Stimulated activated CD8-positive, alpha-beta memory T cell treated with anti-CD3 and anti-CD28 coated beads, Interleukin-7, amount 100 ng/mL, for 48 hours (primary cell): ENCODE data around the gene CASQ2.

Source experiments
- DNase-seq, 2 donors: peaks; one replicate each; pipeline ENCODE4 v3.0.0-alpha.2; 2020; ENCODE audit warnings: low read depth in 1 of 2; ENCODE audit errors: extremely low read depth in 1 of 2

The CASQ2 gene

DNA sequence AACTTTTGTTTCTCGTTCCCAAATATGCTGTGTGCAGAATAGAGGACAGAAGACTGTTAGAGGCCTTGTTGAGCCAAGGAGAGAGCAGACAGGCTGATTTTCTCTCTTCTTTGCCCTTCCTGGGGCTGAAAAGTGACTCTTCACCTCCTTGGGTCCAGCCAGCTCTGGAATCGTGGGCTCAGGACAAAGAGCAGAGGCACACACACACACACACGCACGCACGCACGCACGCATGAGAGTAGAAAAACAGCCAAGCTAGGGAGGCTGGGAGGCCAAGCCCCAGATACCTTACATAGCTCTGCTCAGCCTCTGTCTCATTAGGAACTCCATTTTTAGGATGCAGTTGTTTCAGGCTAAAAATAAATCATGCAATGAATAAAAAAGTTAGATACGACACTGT lies at the start of gene CASQ2:
CASQ2 (minus strand) TSS at position 166 of the 400 bp plus-strand sequence. CDS start 173 bp downstream, outside the sequence.
- no peak for DNase-seq

DNA sequence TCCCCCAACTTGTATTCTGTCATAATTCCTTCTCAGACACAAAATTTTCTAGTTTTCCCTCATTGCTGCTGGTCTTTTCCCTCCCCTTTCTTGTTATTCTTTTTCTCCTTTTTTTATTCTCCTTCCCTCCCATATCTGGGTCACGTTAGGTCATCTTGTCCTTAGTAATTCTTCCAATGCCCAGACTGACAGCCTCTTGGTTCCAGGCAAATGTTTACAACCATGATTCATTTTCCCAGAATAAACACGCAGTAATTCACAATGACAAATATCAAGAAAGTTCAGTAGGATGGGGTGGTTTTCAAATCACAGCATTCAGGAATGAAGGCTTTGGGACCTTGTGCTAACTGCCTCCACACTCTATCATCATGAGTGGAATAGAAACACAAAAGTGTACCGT lies 47.2 kb upstream of the CASQ2 start:
- no peak for DNase-seq

DNA sequence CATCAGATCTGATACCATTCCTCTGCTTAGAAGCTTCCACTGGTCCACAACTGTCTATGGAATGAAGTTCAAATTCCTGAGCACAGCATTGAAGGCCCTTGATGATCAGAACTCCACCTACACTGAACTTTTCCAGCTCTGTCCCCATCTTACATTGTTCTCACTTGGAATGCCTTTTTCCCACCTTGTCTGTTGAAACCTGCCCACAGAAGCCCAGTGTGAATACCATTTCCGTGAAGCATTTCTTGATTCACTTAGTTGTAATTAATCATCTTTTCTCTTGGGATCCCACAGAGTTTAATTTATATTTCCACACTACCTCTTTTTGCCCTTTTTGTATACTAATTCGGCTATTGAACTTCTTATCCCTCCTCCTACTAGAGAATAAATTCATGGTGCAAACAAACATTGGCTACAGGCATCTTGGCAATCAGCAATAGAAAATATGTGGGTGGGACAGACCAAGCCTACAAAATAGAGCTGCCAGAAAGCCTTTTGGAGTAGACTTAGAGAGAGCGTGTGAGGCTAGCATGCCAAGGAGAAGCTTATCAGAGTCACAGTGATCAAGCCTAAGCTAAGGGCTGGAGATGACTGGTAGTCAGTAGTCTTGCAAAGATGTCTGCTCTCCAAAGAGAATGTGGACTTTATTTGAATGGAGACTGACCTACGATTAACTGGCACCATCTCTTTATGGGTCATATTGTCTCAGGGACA lies 46.3 kb upstream of the CASQ2 start:
- no peak for DNase-seq

DNA sequence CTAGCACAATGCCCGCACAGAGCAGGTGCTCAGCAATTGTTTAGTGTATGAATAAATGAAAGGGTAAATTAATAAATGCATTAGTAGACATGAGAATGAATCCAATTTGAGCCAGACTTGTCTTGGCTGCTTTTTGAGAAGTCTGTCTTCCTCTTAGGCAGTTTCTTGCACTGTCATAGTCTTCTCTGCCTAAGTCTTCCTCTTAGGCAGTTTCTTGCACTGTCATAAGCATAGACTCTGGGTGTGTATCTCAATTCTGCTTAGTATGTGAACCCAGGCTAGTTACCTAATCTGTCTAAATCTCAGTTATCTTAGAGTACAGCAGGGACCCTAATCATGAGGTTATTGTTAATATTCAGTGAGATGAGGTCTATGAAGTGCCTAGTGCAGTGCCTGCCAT lies 45.2 kb upstream of the CASQ2 start:
- no peak for DNase-seq

DNA sequence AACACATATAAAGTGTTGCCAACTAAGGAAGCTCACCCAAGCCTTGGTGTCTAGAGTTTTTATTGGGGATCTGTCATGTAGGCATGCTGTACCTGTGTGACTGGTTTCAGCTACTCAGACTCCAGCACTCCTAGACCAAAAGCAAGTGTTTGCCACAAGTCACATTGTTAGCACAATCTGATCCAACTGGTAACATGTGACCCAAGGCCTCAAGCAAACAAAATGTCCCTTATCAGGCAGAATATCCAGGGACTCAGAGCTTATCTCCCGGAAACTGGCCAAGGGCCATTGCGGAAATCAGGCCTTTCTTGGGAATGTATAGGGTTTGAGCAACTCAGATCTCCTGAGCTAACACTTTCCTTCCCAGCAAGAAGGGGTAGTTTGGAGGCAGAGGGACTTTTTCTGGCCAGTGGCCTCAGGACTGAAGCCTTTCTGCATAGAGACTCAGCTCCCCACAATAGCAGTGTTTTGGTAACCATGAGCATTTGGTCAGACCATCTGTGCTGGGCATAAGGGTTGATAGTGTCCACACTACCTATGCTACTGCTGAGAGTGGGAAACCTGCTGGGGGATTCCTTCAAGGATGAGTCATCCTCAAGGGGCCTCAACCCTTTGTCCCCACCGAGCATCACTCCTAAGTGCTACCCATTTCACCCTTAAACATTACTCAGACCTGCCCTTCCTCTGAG lies 42.8 kb upstream of the CASQ2 start:
- DNase-seq, result no peak

DNA sequence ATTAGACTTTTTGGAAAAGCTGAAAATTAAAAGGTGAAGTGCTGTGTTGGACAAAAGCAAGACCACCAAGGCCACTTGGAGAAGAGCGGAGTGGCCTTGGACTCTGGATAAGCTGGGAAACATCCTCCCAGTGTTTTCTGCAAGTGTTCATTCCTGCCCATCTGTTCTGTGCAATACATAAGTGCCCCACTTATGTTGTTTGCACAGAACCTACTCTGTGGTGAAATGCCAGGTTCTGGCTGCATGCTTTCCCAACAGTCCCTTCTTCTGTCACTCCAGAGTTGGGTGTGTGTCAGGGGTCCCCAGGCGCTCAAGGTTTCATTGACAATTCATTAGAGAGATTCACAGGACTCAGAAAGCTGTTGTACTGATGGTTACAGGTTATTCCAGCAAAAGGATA lies 42.1 kb upstream of the CASQ2 start:
- no peak for DNase-seq

DNA sequence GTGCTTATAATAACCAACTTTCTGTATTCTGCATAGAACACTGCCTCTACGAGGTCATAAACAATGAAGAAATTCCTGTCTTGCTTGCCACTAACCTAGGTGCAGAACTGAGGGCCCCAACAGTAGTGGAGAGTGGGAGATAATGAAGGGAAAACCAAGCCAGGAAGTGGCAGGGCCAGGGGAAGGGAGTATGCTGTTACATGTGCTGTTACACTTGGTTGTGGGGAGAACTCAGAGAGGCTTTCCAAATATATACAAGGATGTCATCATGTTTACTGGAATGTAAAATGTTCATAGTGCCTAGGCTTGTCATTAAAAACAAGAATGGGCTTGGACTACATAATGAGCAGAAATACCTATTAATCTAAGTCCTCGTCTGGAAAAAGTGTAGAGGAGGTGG lies 41.3 kb upstream of the CASQ2 start:
- DNase-seq, result no peak

DNA sequence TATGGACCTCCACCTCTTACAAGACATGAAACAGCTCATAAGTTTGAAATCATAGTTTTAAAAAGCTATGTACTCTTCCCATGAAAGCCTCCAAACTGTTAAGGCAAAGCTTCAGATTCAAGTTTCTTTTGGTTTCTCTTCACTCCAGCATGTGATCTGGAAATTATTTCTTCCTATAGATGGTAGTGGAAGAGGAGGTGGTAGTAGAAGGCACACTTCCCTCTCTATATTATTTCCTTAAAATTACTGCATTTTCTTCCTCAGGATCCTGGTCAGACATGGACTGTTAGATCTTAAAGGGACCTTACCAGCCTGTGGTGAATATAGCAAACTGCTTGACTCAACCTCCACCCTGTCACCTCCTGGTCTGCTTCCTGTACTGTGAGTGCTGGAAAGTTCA lies 40.6 kb upstream of the CASQ2 start:
- DNase-seq, result no peak

DNA sequence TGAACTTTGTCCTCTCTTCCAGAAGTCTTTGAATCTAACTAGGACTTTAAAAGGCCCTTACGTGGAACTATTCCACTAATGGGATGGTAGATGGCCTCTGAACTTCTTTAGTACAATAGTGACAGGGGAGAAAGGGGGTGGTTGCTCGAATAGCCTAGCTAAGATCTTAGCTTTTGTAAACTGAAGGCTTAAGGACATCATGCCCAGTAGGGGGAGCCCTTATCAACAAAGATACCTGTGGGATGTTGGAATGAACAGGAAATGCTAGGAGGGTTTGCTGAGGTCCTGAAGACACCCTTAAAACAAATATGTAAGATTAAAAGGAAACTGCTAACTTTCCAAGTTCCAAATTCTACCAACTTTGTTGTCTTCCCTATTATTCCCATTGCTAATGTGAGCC lies 39.2 kb upstream of the CASQ2 start:
- peak in 1 of 2 donors; percentile 12 for DNase-seq

DNA sequence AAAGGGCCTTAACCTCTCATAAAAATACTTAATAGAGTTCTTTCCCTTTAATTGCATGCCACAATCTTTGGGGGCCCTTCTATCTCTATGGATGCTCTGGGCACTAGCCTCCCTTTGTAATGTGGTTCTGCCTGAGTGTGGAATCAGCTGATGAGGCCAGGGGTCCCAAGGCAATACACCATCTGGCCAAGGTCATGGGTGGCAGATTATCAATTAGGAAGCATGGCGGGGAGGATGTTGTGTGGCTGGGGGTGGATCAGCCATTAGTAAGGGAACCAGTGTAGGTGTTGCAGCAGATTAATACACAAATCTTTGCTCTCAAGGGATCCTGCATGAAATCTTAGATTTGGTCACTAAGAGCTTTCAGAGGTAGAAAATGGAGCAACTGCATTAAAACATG lies 37.1 kb upstream of the CASQ2 start:
- no peak for DNase-seq

DNA sequence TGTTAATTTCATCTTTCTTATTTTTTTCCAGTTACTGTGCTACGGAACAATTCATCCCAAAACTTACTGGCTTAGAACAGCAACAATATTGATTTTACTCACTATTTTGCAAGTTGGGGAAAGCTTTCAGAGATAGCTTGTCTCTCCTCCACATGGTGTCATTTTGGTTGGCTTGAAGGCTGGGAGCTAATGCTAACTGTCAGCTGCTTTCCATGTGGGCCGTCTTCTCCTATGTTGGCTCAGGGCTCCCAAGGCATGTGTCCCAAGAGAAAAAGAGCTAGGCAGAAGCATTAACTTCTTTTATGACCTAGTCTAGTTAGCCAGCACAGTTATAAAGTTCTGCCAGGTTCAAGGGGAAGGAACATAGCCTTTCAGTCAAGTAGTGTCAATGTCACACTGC lies 33.9 kb upstream of the CASQ2 start:
- no peak for DNase-seq

DNA sequence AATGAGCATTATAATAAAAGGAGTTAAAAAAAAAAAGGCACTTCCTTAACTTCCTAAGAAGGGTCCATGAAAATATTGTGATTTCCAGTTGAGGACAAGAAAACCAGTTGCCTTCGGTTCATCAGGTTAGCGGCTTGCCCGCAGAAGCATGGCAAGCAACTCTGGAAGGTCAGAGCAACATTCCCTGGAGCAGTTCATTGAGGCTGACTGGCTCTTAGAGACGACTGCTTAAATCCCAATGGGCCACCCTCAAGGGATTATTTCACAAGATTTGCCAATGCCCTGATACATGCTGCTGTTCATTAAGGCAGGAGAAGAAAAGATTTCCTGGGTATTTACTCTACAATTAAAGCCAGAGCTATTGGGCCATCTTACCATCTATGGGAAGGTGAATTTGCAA lies 29.0 kb upstream of the CASQ2 start:
- no peak for DNase-seq

DNA sequence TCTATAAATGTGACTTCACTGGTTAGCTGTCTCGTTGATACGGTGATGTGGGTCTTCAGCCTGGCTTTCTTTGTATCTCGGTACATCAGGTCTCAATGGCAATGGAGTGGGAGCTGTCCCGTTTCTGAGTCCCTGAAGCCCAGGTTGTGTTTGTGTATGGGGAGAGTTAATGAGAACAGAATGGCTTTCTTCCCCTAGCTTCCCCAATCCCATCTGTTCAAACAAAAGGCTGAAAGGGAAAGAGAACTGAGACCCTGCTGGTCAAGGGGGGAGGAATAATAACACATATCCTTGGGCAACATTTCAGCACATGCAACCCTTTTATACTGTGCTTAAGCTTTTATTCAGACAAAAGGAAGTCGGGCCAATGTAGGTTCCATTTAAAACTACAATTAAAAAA lies 28.4 kb upstream of the CASQ2 start:
- DNase-seq, result no peak

DNA sequence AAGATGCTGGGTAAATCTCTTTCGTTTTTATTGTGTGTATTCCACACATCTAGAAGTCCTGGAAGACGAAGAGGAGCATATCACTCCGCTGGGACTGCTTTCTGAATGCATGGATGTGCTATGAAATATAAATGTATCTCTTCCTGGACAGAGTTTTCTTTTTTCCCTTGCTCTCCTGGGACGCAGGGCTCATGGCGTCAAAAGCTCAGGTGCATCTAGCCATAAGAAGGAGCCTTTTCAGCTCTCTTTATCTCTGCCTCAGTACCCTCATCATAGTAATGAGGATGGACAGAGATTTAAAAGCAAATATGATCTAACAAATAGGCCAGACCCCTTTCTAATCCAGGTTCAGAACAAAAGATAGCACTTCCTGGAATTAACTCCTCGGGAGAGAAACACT lies 27.5 kb upstream of the CASQ2 start:
- DNase-seq, result no peak

DNA sequence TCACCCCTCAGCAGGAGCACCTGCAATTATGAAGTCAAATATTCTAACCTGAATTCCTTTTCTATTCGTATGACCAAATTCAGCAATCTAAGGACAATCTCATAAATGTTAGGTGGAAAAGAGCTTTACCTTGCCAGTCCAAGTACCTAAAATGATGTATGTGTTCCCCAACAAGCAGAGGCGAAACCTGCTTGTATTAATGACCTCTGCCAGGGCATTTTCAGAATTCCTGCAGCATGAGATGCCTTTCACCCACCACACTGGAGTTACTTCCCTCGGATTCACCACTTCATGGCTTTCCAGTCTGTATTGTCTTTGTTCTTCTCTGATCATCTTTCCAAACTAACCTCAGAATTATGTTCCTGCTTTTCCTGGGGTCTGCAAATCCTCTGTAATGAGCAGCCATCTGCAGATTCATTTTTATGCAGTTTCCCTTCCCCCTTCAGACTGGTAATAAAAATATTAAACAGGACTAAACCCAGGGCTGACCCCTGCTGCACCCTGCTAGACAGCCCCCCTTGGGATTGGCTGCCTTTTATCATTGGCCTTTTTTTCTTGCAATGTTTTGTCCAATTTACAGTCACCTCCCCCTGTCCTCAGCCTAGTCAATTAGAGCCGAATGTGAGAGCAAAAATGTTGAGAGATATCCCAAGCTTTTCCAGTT lies 26.6 kb upstream of the CASQ2 start:
- no peak for DNase-seq

DNA sequence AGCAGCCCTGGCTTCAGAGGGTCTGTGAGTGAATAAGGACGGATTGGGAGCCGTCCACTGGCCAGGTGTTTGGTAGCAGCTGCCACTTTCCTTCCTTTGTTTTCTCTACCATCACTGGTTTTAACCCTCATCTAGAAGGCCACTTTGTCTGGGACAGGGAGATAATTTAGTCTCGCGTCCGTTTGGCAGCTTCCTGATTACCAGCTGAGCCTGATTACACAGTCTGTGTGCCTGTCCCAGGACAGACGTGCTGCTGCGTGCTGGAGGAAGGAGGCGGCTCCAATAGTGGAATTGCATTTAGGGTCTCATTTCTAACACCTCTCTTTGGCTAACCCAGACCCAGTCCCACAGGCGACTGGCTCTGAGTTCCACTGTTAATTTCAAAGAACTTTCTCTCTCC lies 24.6 kb upstream of the CASQ2 start:
- no peak for DNase-seq

DNA sequence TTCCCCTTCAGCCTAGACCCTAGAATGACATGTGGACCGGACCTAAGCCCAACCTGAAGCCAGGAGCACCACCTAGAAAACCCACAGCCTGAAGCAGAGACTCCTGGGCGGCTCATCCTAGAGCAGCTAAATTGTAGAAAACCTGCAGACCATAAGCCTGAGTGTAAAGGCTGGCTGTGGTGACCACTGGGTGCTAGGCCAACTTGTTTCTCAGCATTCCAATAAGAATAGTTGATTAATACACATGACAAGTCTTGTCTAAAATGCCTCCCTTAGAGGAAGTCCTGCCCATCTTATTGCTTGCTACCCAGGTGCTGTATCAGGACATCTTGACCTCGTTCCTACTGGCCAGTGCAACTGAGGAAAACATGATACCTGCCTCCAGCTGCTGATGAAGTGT lies 23.3 kb upstream of the CASQ2 start:
- DNase-seq, result no peak

DNA sequence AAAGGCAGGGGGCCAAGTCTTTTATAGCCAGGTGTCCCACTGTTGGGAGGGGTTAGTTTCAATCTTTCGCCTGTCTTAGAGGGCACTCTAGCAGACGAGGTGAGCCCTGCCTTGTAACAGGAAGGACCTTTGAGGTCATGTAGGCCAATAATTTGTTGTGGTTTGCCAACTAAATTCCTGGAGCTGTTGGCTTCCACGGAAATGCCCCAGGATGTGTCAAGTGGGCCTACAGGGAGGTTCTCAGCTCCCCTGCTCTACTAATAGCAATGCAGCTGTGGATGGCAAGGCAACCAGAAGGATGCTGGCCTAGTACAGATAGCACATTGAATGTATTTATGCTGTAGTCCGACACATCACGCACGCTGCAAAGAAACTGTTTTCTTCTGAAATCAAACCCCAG lies 22.3 kb upstream of the CASQ2 start:
- DNase-seq, result no peak

DNA sequence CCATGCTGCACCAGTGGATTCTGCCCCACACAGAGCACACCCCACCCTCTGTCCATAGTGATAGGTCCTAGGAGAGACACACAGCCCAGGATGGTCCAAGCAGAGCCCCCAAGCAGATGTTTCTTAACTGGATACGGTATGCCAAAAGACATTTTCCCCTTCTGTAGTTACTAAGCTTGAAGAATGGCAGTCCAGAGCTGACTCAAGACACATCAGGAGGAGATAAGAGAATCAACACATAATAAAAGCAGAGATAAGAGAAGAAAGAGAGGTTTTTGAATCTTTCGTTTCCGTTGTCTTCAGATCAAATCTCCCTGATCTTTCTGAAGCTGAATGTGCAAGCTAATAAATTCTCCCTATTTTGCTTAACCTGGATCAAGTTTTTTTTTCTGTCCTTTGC lies 21.8 kb upstream of the CASQ2 start:
- no peak for DNase-seq

DNA sequence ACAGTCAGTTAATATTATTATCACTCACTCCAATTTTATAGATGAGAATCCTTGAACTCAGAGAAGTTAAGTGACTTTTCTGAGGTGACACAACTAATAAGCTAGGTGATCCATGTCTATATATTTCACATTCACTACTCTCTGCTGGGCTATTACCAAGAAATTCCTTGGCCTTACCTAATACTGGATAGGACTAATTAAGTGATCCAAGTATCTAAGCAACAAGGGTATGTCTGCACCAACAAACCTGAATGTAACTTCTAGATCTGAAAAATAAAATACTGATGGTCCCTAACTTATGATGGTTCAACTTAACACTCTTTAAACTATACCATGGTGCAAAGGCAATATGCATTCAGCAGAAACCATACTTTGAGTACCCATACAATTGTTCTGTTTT lies 14.8 kb upstream of the CASQ2 start:
- DNase-seq, result no peak

DNA sequence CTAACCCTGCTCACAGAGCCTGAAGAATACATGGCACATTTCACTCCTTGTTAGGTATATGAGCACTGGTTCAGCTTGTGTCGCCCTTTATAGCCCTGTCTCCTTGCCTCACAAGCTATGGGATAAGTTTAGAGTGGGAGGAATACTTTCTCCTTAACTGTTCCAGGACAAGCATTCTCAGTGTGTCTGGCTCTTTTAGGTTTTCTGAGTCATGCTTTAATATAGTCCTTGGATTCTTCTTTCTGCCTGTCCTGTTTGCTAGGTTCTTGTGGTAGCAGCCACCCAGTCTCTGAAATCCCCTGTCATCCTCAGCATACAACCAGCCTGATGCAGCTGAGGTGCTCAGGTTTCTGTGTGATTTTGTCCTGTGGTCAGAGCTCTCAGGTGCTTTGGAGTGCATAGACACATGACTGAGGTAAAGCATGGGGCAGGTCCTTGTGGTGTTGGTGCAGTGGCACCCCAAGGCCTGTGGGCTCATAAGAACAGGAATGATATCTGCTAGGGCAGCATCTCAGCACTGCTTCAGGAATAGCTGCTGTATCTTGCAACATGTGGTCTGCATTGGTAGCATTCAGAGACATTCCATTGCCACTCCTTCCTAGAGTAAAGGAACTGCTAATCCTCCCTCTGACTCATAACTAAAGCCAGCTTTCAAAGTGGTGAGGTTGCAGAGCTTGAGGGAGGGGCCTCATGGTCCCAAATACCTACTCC lies 14.2 kb upstream of the CASQ2 start:
- DNase-seq, result no peak

DNA sequence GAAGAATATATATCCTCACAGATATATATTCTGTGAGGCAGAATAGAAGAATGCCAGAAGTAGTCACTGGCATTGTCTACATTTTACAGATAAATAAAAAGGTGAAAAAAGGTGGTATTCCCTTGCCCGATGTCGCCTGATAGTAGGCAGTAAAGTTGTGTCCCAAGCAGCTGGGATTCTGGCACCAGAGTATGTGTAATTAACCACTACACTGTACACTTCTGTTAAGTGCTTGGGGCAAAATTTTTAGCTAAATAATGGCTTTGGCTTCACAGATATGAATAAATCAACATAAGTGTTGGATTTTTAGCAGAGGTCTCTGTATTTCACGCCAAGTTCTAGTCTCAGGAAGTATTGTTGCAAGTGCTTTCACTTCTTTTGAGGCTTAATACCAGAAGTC lies 13.3 kb upstream of the CASQ2 start:
- no peak for DNase-seq
